GM10266 (cell line): Measurements from ENCODE around the gene TAOK3.

Source experiments
- DNase-seq: peaks from one replicate; pipeline ENCODE4 v3.0.0; 2012; ENCODE audit errors: extremely low spot score
- TF ChIP-seq, protein P1 (sequence below): IDR thresholded peaks from 2 replicates; pipeline ENCODE4 v1.5.1; 2012; ENCODE audit warnings: mild to moderate bottlenecking, low read depth; ENCODE audit not compliant: control insufficient read depth, insufficient read depth; ENCODE audit errors: missing control alignments

TAOK3 gene

DNA sequence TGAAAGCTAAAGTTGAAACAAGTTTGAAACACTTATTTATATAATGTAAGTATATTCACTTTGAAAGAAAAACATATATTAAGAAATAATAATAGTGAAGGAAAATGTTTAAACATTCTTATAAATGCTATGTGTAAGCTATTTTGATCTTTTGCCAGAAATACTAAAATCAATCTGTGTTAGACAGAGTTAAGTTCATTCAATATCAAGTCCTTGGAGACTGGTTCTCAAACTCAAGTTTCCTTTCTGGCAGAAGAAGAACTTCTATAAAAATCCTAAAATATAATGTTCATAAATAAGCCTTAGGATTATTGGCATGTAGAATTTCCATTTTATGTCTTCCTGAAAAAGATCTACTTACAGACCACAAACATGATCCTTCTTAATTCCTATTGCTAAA is 45.3 kb downstream of the TAOK3 start:
- TF ChIP-seq, protein P1, sequence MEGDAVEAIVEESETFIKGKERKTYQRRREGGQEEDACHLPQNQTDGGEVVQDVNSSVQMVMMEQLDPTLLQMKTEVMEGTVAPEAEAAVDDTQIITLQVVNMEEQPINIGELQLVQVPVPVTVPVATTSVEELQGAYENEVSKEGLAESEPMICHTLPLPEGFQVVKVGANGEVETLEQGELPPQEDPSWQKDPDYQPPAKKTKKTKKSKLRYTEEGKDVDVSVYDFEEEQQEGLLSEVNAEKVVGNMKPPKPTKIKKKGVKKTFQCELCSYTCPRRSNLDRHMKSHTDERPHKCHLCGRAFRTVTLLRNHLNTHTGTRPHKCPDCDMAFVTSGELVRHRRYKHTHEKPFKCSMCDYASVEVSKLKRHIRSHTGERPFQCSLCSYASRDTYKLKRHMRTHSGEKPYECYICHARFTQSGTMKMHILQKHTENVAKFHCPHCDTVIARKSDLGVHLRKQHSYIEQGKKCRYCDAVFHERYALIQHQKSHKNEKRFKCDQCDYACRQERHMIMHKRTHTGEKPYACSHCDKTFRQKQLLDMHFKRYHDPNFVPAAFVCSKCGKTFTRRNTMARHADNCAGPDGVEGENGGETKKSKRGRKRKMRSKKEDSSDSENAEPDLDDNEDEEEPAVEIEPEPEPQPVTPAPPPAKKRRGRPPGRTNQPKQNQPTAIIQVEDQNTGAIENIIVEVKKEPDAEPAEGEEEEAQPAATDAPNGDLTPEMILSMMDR: no peak
- DNase-seq: no peak

DNA sequence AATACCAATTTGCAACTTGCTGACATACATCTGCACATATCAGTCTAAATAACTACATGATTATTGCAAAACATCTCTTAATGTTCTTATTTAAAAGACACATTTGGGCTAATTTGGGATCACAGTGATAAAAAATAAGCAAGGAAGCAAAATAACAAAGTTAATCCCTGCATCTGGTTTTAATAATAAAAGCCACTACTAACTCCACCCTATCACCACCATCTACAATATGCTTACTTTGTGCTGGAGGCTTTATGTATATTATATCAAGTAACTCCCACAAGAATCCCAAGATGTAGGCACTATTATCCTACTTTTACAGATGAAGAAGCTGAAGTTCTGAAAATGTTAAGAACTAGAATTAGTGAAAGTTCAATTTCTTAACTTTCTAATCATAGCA is 45.7 kb downstream of the TAOK3 start:
- no peak for DNase-seq
- TF ChIP-seq, protein P1: no peak

DNA sequence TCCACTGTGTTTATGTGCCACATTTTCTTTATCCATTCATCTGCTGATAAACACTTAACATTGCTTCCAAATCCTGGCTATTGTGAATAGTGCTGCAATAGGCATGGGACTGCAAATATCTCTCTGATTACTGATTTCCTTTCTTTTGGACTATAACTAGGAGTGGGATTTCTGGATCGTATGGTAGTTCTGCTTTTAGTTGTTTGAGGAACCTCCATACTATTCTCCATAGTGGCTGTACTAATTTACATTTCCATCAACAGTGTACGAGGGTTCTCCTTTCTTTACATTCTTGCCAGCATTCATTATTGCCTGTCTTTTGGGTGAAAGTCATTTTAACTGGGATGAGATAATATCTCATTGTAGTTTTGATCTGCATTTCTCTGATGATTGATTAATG is 47.6 kb downstream of the TAOK3 start:
- TF ChIP-seq, protein P1: no peak
- DNase-seq: no peak

DNA sequence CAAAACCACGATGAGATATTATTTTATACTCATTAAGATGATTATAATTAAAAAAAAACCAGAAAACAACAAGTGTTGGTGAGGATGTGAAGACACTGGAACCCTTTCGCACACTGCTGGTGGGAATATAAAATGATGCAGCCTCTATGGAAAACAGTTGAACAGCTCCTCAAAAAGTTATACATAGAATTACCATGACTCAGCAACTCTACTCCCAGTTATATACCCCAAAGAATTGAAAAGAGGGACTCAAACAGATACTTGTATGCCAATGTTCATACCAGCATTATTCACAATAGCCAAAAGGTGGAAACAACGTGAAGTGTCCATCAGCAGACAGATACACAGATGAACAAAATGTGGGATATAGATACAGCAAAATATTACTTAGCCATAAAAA is 53.1 kb downstream of the TAOK3 start:
- TF ChIP-seq, protein P1: no peak

DNA sequence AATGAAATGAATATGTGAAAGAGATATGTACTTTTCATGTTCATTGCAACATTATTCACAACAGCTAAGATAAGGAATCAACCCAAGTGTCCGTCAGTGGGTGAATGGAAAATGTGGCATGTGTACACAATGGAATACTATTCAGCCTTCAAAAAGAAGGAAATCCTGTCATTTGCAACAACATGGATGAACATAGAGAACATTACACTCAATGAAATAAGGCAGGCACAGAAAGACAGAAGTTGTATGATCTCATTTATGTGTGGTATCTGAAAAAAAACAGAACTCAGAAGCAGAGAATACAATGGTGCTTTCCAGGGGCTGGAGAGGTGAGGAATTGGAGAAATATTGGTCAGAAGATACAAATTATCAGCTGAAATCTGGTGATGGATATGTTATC is 54.0 kb downstream of the TAOK3 start:
- TF ChIP-seq, protein P1: no peak
- no peak for DNase-seq

More for the DNA sequence above, 53.1 kb downstream of the TAOK3 start:
- DNase-seq: no peak

DNA sequence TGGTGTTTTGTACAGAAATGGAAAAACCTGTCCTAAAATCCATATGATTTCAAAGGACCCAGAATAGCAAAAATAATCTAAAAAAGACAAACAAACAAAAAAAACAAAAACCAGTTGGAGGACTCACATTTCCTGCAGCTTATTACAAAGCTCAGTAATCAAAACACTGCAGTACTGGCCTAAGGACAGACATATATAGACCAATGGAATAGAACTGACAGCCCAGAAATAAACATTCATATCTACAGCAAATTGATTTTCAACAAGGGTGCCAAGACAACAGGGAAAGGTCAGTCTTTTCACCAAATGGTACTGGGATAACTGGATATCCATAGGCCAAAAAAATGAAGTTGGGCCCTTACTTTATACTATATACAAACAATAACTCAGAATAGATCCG is 55.0 kb downstream of the TAOK3 start:
- TF ChIP-seq, protein P1: no peak

DNA sequence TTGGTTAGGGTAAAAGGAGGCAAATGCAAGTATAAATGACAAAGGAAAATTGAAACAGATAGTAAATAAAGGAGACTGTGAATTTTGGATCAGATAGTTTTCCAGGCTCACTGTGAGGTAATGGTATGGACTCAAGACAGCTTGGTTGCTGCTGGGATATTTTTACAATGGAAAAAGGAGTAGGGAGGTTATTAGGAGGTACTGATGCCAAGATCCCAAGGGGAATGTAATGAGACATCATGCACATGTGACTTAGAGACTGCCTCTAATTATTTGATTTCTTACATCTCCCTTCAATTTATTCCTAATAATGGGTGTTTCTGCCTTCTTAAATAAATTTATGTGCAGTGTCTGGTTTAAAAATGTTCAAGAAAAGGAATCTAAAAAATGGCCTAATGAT is 56.9 kb downstream of the TAOK3 start:
- DNase-seq: no peak
- TF ChIP-seq, protein P1: no peak

More for the DNA sequence above, 55.0 kb downstream of the TAOK3 start:
- no peak for DNase-seq
